IPS-18a (cell line): ENCODE results near the gene G3BP1.

Experiments
- H3K27ac ChIP-seq: one replicate; pipeline ENCODE4 v1.5.1; 2013; ENCODE audit warnings: low read length
- H3K27me3 ChIP-seq: one replicate; pipeline ENCODE4 v1.6.1; 2013; ENCODE audit warnings: mild to moderate bottlenecking, low read length; ENCODE audit not compliant: control insufficient read depth, insufficient read depth
- H3K36me3 ChIP-seq: one replicate; pipeline ENCODE4 v1.6.1; 2013; ENCODE audit warnings: low read depth, low read length; ENCODE audit not compliant: control insufficient read depth
- H3K4me1 ChIP-seq: one replicate; pipeline ENCODE4 v1.6.1; 2013; ENCODE audit warnings: low read depth, low read length; ENCODE audit not compliant: control insufficient read depth
- H3K4me3 ChIP-seq: one replicate; pipeline ENCODE4 v1.5.1; 2013; ENCODE audit warnings: low read length
- H3K9ac ChIP-seq: one replicate; pipeline ENCODE4 v1.6.1; 2013; ENCODE audit warnings: mild to moderate bottlenecking, low read length, moderate library complexity
- H3K9me3 ChIP-seq: one replicate; pipeline ENCODE4 v1.6.1; 2013; ENCODE audit warnings: low read depth, low read length; ENCODE audit not compliant: control insufficient read depth

The G3BP1 gene

DNA sequence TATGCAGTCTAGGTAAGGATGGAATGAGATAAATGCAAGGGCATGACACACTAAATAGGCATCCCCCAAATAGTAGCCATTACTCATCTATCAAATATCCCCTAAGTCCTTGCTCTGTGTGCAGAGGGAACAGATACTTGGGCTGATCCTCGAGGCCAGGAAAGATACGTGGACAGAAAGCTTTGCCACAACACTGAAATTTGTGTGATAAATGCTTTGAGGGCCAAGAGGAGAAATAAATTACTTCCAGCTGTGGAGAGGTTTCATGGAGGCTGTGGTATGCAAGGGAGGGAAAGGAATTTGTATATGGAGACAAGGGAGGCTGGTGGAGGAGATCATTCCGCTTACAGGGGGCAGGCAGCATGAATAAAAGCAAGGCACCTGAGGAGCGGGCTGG is 31.8 kb upstream of the G3BP1 start:
- H3K9ac ChIP-seq: peak overlapping the region; percentile 48
- no peaks in the 10 kb centered on the region for H3K9me3 ChIP-seq
- peak overlapping the region; percentile 33 for H3K27ac ChIP-seq
- H3K4me3 ChIP-seq: peak overlapping the region; percentile 19
- H3K36me3 ChIP-seq: peaks cover 3% of the 10 kb centered on the region
- peaks cover 13% of the 10 kb centered on the region for H3K4me1 ChIP-seq
- H3K27me3 ChIP-seq: no peaks in the 10 kb centered on the region

DNA sequence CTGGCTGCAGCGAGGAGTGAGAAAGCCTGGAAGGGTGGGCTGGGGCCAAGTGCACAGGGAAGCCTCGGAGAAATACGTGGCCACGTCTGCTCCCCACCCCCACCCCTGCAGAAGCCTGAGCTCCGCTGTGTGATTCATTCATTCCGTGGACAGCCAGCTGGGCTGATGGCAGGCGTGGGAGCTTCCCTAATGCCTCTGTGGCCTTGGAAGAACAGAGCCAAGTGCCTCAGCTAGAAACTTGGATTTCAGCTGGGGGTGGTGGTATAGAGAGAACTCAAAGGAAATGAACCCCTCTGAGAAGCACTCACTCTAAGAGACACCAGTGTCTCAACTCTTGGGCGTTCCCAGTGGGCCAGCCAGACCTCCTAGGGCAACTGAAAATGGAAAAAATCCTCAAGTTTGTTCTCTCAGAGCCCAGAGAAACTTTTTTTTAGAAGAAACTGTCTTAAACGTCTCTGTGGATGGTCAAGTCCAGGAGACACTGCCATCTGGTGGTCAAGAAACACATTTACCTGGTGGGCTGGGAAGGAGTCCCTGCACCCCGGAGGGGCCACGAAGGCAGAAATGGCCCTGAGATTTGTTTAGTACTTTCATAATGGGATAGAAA is 31.3 kb upstream of the G3BP1 start:
- Histone ChIP-seq H3K4me3 (peak overlapping the region; percentile 19), H3K36me3 (peaks cover 8% of the 10 kb centered on the region), H3K27me3 (no peaks in the 10 kb centered on the region), H3K9me3 (no peaks in the 10 kb centered on the region), H3K4me1 (peaks cover 13% of the 10 kb centered on the region), H3K9ac (peak overlapping the region; percentile 48), H3K27ac (no peak overlapping the region)

DNA sequence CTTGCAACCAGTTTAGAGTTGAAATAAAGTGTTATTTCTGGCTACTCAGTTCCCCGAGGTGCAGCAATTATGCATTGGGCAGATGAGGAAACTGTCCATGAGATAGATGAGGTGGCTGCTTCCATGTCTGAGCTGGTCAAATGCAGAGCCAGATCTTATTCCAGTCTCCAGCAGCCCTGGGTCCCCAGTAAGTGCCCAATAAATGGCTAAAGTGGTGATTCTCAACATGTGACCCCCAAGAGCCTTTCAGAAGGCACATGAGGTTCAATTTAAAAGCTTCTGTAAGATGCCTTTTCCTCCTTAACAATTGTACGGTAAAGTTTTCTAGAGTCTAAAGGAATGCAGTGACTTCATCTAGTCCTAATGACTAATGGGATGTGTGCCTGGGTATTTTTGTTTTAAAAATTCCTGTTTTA is 30.8 kb upstream of the G3BP1 start:
- Histone ChIP-seq H3K27me3 (no peaks in the 10 kb centered on the region), H3K9me3 (no peaks in the 10 kb centered on the region), H3K4me3 (no peak overlapping the region), H3K9ac (no peak overlapping the region), H3K36me3 (peaks cover 11% of the 10 kb centered on the region), H3K27ac (no peak overlapping the region), H3K4me1 (peaks cover 13% of the 10 kb centered on the region)

DNA sequence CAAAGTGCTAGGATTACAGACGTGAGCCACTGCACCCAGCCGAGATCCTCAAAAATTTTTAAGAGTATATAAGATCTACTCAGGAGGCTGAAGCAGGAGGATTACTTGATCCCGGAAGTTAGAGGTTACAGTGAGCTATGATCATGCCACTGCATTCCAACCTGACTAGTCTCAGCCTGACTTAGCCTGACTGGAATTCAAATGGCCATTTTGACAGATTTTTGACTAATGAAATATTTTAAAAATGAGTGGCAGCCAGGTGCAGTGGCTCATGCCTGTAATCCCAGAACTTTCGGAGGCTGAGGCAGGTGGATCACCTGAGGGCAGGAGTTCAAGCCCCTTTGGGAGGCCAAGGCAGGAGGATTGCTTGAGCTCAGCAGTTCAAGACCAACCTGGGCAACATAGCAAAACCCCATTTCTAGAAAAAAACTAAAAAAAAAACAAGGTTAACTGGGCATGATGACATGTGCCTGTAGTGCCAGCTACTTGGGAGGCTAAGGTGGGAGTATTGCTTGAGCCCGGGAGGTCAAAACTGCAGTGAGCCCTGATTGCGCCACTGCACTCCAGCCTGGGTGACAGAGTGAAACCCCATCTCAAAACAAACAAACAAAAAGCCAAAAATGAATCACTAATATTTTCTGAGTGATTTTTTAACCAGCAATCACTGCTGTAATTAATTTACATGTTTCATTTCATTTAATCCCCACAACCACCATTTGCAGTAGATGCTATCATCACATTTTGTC is 29.9 kb upstream of the G3BP1 start:
- H3K9me3 ChIP-seq: no peaks in the 10 kb centered on the region
- peaks cover 13% of the 10 kb centered on the region for H3K4me1 ChIP-seq
- H3K36me3 ChIP-seq: peaks cover 11% of the 10 kb centered on the region
- H3K27me3 ChIP-seq: no peaks in the 10 kb centered on the region
- no peak overlapping the region for H3K27ac ChIP-seq
- H3K9ac ChIP-seq: no peak overlapping the region
- no peak overlapping the region for H3K4me3 ChIP-seq

DNA sequence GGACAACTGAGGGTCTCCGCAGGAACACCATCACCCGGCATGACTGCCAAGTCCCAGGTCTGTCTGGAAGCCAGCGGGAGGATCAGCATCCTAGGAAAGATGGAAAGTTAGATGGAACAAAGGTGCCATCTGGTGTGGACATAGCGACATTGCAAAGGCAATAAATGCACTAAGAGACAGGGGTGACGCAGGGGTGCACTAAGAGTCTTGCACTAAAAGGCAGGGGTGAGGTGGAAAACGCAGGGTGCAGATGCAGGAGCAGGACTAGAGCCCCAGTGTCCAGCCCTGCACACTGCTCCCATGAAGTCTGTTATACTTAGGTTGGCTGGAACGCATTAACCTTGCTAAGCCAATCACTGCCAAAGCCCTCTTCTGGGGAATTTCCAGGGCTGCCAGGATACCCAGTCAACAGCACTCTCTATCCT is 28.9 kb upstream of the G3BP1 start:
- Histone ChIP-seq H3K27me3 (no peaks in the 10 kb centered on the region), H3K9me3 (no peaks in the 10 kb centered on the region), H3K36me3 (peaks cover 11% of the 10 kb centered on the region), H3K4me1 (peaks cover 13% of the 10 kb centered on the region), H3K27ac (no peak overlapping the region), H3K9ac (no peak overlapping the region), H3K4me3 (no peak overlapping the region)

DNA sequence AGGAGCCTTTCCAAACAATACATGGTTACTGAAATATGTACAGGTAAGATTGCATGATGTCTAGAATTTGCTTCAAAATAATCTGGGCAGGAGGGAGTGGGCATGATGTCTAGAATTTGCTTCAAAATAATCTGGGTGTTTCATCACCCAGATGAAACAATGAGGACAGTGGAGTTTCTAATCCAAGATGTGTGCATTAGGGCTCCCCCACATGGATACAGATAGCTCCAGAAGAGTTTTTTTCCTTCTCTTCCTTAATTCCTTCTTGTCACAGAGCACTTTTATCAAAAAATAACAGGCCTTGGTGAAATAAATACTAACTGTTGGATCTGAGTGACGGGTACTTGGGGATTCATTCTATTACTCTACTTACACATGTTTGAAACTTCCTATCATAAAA is 28.2 kb upstream of the G3BP1 start:
- Histone ChIP-seq H3K27ac (no peak overlapping the region), H3K4me1 (peaks cover 13% of the 10 kb centered on the region), H3K9ac (no peak overlapping the region), H3K4me3 (no peak overlapping the region), H3K9me3 (no peaks in the 10 kb centered on the region), H3K27me3 (no peaks in the 10 kb centered on the region), H3K36me3 (peaks cover 11% of the 10 kb centered on the region)

DNA sequence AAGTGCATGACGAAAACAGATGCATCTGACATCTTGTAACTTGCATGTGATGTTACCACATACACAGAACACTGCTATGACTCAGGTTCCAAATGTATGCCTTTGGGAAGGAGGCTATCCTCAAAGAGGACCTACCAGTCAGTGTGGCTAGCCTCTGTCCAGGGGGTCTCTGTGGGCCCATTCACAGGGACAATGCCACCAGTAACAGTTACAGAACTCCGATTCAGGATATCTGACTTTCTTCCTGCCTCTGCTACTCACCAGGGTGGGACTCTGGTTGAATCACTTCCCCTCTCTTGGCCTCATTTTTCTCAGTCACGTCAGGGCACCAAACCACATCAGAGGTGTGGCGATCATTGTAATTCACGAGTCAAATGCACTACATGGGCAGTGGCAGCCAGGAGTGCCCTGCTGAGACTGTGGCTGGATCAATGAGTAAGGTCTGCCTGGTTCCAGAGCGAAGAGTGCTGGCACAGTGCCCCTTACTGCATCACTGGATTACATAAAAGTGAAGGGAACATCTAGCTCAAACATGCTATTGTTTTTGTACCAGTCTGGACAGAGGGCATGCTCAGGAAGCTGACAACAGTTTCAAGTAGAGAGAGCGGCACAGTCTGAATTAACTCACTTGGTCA is 26.6 kb upstream of the G3BP1 start:
- Histone ChIP-seq H3K9ac (no peak overlapping the region), H3K27ac (no peak overlapping the region), H3K27me3 (no peaks in the 10 kb centered on the region), H3K9me3 (no peaks in the 10 kb centered on the region), H3K36me3 (peaks cover 11% of the 10 kb centered on the region), H3K4me1 (peaks cover 4% of the 10 kb centered on the region), H3K4me3 (no peak overlapping the region)

DNA sequence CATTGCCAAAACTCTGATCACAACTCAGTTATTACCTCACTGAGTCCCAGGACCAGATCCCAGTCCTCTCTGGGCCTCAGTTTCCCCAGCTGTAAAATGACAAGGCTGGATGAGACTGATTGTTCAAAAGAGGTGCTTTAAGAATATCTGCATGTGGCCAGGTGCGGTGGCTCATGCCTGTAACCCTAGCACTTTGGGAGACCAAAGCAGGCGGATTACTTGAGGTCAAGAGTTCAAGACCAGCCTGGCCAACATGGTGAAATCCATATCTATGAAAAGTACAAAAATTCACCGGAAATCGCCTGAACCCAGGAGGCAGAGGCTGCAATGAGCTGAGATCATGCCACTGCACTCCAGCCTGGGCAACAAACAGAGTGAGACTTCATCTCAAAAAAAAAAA is 21.6 kb upstream of the G3BP1 start:
- Histone ChIP-seq H3K9ac (no peak overlapping the region), H3K4me3 (no peak overlapping the region), H3K4me1 (peaks cover under 1% of the 10 kb centered on the region), H3K9me3 (no peaks in the 10 kb centered on the region), H3K27me3 (no peaks in the 10 kb centered on the region), H3K27ac (no peak overlapping the region), H3K36me3 (peaks cover 7% of the 10 kb centered on the region)

DNA sequence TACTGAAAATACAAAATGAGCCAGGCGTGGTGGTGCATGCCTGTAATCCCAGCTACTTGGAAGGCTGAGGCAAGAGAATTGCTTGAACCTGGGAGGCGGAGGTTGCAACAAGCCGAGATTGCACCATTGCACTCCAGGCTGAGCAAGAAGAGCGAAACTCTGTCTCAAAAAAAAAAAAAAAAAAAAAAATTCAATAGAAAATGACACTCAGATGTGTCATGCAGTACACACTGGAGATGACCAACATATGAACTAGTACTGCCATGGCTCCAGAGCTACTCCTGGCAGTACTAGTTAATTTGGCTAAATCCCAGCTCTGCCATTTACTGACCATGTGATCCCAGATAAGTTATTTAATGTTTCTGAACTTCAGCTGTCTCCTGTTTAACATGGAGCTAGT is 20.7 kb upstream of the G3BP1 start:
- Histone ChIP-seq H3K4me1 (peaks cover 6% of the 10 kb centered on the region), H3K4me3 (no peak overlapping the region), H3K9me3 (no peaks in the 10 kb centered on the region), H3K27me3 (no peaks in the 10 kb centered on the region), H3K27ac (no peak overlapping the region), H3K9ac (no peak overlapping the region), H3K36me3 (no peaks in the 10 kb centered on the region)

DNA sequence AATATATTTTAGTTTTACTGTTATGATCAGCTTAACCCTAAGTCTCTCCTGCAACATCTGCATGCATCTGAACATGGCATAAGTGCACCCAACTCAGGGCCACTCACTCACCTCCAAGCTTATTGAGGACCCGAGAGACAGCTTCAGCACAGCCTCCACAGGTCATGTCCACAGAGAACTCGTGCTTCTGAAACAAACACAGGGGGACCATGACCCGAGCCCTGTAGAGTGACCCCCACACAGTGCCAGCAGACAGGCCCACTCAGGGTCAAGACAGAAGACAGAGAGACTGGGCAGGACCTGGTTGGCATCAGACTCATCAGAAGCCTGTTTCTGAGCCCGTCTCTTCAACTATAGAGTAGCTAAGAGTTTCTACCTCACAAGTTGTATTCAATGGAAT is 20.2 kb upstream of the G3BP1 start:
- no peak overlapping the region for H3K9ac ChIP-seq
- no peaks in the 10 kb centered on the region for H3K9me3 ChIP-seq
- no peak overlapping the region for H3K27ac ChIP-seq
- H3K4me1 ChIP-seq: peaks cover 6% of the 10 kb centered on the region
- no peaks in the 10 kb centered on the region for H3K27me3 ChIP-seq
- H3K36me3 ChIP-seq: no peaks in the 10 kb centered on the region
- no peak overlapping the region for H3K4me3 ChIP-seq

DNA sequence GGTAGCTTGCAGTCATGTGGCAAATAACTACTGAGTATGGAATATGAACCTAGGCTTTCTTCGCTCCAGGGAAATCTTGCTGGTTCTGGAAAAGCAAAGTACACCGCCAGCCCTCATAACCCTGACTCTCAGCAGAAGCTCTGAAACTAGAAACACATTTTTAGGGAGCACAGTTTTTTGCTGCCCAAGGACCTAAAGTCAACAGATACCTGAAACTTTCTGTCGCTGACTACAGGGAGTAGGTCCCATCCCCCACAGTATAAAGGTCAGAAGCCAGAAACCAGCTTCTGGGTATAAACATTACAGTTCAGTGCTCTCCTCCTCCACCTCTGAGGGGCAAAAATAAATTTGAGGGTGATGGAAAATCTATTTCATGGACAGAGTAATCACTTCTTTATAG is 16.4 kb upstream of the G3BP1 start:
- Histone ChIP-seq H3K9me3 (no peaks in the 10 kb centered on the region), H3K4me3 (no peak overlapping the region), H3K27me3 (no peaks in the 10 kb centered on the region), H3K4me1 (peaks cover 17% of the 10 kb centered on the region), H3K9ac (no peak overlapping the region), H3K36me3 (no peaks in the 10 kb centered on the region), H3K27ac (no peak overlapping the region)
